Measurements from ENCODE around the gene MTCH1.

The MTCH1 gene

GRCh38 chr6:36970892-36971842 lies 14.8 kb downstream of the MTCH1 start:
- no peak for DNase-seq (ENCODE audit: low read depth)

DNA sequence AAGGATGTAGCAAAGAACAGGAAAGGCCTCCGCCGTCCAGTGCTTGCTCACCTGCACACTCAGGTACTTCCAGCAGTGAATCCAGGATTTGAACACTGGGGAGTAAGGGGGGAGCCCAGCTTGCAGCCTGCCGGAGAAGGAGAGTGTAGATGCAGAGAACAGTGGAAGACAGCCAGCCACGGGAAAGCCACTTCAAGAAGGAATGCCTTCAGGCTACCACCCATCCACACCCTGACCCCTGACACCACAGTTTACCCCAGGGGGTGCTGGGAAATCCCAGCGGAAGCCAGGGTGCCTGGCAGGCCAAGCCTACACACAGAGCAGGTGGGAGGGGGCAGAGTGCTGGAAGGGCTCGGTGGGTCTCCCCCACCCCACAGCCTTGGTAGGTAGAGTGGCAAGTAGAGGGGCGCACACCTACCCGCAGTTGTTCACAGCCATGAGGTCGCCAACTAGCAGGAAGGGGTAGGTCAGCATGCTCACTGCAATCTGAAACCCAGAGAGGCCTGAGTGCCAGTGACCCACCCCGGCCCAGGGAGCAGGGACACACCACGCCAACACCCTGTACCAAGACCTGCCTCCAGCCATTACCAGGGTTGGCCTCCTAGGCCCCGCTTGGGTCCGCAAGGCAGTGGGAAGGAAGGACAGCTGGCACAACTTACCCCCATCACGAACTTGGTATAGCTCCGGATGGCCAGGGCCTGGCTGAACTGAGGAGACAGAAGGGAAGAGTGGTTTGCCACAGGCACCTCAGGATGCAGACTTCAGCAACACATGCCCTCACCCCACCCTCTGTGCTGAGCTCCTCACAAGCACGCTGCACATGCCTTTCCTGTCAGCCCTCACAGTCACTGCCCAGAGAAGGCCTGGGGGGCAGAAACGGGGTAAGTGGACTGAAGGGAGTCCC lies 15.8 kb downstream of the MTCH1 start:
- no peak for DNase-seq (ENCODE audit: low read depth)

- no peak for DNase-seq (ENCODE audit: low read depth)
Measured at GRCh38 chr6:36969240-36969691, 16.7 kb downstream of the MTCH1 start.

GRCh38 chr6:36968266-36968977 lies 17.6 kb downstream of the MTCH1 start:
- no peak for DNase-seq (ENCODE audit: low read depth)

GRCh38 chr6:36967757-36968156 lies 18.2 kb downstream of the MTCH1 start:
- DNase-seq (ENCODE audit: low read depth) = no peak

- no peak for DNase-seq (ENCODE audit: low read depth)
Measured at GRCh38 chr6:36967301-36967700, 18.7 kb downstream of the MTCH1 start.

GRCh38 chr6:36964908-36965307 lies 21.1 kb downstream of the MTCH1 start:
- no peak for DNase-seq (ENCODE audit: low read depth)

DNA sequence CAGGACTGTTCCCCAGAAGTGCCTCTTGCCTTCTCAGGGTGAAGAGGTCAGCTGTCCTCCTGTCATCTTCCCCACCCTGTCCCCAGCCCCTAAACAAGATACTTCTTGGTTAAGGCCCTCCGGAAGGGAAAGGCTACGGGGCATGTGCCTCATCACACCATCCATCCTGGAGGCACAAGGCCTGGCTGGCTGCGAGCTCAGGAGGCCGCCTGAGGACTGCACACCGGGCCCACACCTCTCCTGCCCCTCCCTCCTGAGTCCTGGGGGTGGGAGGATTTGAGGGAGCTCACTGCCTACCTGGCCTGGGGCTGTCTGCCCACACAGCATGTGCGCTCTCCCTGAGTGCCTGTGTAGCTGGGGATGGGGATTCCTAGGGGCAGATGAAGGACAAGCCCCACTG lies 21.6 kb downstream of the MTCH1 start:
- no peak for DNase-seq (ENCODE audit: low read depth)

- no peak for DNase-seq (ENCODE audit: low read depth)
Measured at GRCh38 chr6:36963451-36964290, 22.3 kb downstream of the MTCH1 start.

- no peak for DNase-seq (ENCODE audit: low read depth)
Measured at GRCh38 chr6:36962874-36963273, 23.1 kb downstream of the MTCH1 start.

GRCh38 chr6:36961441-36962435 lies 24.3 kb downstream of the MTCH1 start:
- no peak for DNase-seq (ENCODE audit: low read depth)

DNA sequence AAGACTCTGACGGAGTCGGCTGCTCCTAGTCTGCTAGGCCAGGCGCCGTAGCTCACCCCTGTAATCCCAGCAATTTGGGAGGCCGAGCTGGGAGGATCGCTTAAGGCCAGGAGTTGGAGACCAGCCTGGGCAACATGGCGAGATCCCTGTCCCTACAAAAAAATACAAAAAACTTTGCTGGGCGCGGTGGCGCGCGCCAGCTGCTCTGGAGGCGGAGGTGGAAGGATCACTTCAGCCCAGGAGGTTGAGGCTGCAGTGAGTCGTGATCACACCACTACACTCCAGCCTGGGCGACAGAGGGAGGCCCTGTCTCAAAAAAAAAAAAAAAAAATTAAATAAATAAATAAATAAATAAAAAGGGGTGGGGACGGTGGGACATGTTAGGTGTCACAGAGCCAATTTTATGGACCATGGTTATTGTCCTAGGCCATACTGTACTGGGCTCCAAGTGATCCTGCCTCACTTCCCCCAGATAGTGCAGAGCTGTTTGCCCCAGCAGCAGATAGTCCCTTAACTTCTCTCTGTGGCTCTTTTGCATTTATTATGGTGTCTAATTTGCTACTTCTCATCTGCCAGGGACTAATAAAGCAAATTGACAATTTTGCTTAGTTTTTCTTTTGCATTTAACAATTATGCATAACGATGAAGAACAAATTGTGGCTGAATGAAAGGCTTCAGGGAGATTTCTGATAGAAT lies 26.3 kb downstream of the MTCH1 start:
- no peak for DNase-seq (ENCODE audit: low read depth)

DNA sequence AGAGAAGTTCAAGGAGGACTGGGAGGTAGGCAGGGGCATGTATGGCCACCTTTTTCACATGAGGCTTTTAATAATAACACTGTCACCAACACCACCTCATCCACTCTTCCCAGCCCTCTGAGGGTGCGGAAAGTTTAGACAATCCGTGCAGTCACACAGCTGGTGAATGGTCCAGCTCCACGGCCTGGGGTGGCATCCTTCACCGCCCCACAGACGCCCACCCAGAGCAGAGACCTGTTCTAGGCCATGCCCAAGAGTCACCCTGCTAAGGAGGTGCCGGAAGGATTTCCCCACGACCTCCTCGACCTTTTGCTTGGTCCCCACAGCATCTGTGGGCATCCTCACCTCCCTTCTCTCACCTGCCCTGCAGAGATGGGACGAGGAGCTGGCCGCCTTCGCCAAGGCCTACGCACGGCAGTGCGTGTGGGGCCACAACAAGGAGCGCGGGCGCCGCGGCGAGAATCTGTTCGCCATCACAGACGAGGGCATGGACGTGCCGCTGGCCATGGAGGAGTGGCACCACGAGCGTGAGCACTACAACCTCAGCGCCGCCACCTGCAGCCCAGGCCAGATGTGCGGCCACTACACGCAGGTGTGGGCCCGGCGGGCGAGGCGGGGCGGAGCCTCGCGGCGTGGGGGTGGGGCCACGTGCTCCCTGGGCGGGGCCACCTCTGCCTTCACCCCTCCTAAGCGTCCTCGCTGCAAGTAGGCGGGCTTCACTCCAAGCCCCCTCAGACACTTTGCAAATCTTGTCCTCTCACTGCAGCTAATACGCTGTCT lies 27.0 kb downstream of the MTCH1 start:
- no peak for DNase-seq (ENCODE audit: low read depth)

- DNase-seq (ENCODE audit: low read depth) = no peak
Measured at GRCh38 chr6:36957773-36958271, 28.2 kb downstream of the MTCH1 start.

- no peak for DNase-seq (ENCODE audit: low read depth)
Measured at GRCh38 chr6:36956446-36956820, 29.6 kb downstream of the MTCH1 start.

DNA sequence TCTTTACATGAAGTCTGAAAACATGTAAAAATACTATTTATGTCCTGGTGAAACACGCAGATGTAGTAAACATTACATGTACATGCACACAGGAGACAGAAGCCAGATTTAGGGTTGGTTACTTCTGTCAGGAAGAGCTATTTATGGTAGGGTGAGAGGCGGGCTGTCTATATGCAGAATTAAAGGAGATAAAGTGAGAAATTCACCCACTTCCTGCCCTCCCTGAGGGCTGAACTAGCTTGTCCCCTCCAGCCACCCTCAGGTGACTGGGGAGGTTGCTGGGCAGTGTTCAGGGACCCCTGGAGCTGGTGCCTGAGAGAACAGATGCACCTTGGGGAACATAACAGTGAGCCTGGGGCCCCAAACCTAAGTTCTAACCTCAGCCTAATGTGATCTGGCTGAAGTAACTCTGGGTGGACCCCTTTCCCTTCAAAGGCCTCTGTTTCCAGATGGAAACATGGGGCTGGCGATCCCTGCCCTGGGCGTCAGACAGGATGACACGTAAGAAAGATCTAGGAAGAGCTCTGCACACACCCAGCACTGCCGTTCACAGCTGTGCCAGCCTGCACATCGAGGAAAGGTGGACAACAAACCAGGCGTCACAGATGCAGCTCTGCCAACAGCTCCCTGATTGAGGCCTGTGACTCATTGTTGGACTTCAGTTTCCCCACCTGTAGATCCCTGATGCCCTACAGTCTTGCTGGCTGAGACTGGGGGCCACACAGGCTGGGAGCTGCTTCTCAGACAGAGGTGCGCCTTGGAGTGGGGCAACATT lies 30.1 kb downstream of the MTCH1 start:
- no peak for DNase-seq (ENCODE audit: low read depth)

GRCh38 chr6:36955136-36955535 lies 30.9 kb downstream of the MTCH1 start:
- DNase-seq (ENCODE audit: low read depth) = no peak

Measured in GM04503 (cell line).